Measurements from ENCODE around the gene PDIA2.

- TF ChIP-seq CTCF (IDR thresholded peaks at IDR 0.05) (no peak), POLR2A (IDR thresholded peaks at IDR 0.05) (no peak)
Observed at GRCh38 chr16:322476-323143, 39.6 kb downstream of the PDIA2 start.

Measured in tibial nerve (tissue), 3 donors.